Cerebellar nuclear complex (tissue), 1 donor: ENCODE measurements around the gene TMEM50B.
"Not testable (repeated sequence)": the region's sequence is repeated elsewhere in the genome, so short reads cannot be mapped to it uniquely, and the experiment has no call there.

Source experiments
- DNase-seq, 2 experiments: peaks; one replicate each; lab custom pipeline; 2025; lab: John Stamatoyannopoulos, UW

Gene TMEM50B

GRCh38 chr21:33478182-33478581 lies 1.6 kb downstream of the TMEM50B start:
- no peak for DNase-seq

GRCh38 chr21:33477066-33477465 lies 2.7 kb downstream of the TMEM50B start:
- DNase-seq, result no peak

GRCh38 chr21:33473344-33473743 lies 6.4 kb downstream of the TMEM50B start:
- no peak for DNase-seq

GRCh38 chr21:33470701-33471100 lies 9.1 kb downstream of the TMEM50B start:
- DNase-seq, result no peak

GRCh38 chr21:33469183-33469582 lies 10.6 kb downstream of the TMEM50B start:
- not testable (repeated sequence) for DNase-seq

GRCh38 chr21:33461538-33462250 lies 18.1 kb downstream of the TMEM50B start:
- no peak for DNase-seq

GRCh38 chr21:33458861-33459260 lies 20.9 kb downstream of the TMEM50B start:
- no peak for DNase-seq

- DNase-seq, result no peak
Observed at GRCh38 chr21:33455686-33456446, 23.9 kb downstream of the TMEM50B start.

- DNase-seq, result no peak
Observed at GRCh38 chr21:33452362-33452761, 27.4 kb downstream of the TMEM50B start.

GRCh38 chr21:33451634-33452071 lies 28.1 kb downstream of the TMEM50B start:
- DNase-seq, result no peak

- DNase-seq, result no peak
Observed at GRCh38 chr21:33449616-33450015, 30.2 kb downstream of the TMEM50B start.

GRCh38 chr21:33446620-33447019 lies 33.2 kb downstream of the TMEM50B start:
- DNase-seq, result not testable (repeated sequence)

- no peak for DNase-seq
Observed at GRCh38 chr21:33444499-33444898, 35.3 kb downstream of the TMEM50B start.

GRCh38 chr21:33443194-33443593 lies 36.6 kb downstream of the TMEM50B start:
- DNase-seq, result no peak

- no peak for DNase-seq
Observed at GRCh38 chr21:33441489-33442477, 38.0 kb downstream of the TMEM50B start.

GRCh38 chr21:33437140-33437539 lies 42.6 kb downstream of the TMEM50B start:
- DNase-seq, result no peak

- DNase-seq, result no peak
Observed at GRCh38 chr21:33434770-33435360, 44.9 kb downstream of the TMEM50B start.

- no peak for DNase-seq
Observed at GRCh38 chr21:33433425-33434114, 46.2 kb downstream of the TMEM50B start.

GRCh38 chr21:33433001-33433400 lies 46.8 kb downstream of the TMEM50B start:
- no peak for DNase-seq

- DNase-seq, result no peak
Observed at GRCh38 chr21:33432496-33432895, 47.3 kb downstream of the TMEM50B start.

GRCh38 chr21:33430858-33431257 lies 48.9 kb downstream of the TMEM50B start:
- DNase-seq, result no peak
